DMS 273 (cell line): Measurements from ENCODE around the gene PNRC2.
"Not testable (repeated sequence)": the region's sequence is repeated elsewhere in the genome, so short reads cannot be mapped to it uniquely, and the experiment has no call there.

ENCODE experiments used
- DNase-seq: peaks from one replicate; lab custom pipeline; 2025; ENCODE audit not compliant: unreplicated experiment; lab: John Stamatoyannopoulos, UW

The PNRC2 gene

DNA sequence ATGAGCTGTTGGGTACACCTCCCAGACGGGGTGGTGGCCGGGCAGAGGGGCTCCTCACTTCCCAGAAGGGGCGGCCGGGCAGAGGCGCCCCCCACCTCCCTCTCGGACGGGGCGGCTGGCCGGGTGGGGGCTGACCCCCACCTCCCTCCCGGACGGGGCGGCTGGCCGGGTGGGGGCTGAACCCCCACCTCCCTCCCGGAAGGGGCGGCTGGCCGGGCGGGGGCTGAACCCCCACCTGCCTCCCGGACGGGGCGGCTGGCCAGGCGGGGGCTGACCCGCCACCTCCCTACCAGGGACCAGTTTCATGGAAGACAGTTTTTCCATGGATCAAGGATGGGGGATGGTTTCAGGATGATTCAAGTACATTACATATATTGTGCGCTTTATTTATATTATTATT lies 27.4 kb downstream of the PNRC2 start:
- not testable (repeated sequence) for DNase-seq

DNA sequence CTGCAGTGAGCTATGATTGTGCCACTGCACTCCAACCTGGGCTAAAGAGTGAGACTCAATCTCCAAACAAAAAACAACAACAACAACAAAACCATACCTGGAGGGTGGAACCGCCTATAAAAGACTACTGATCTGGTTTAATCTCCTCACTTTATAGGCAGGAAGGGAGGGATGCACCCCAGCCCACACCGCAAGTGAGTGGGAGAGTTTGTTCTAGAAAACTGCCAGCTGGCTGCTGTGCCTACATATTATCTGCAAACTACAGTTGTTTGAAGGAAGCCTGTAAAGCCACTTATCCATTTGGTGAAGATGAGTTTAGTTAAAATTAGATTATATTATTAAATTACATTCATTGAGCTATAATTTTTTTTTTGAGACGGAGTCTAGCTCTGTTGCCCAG lies 29.6 kb downstream of the PNRC2 start:
- DNase-seq: no peak

DNA sequence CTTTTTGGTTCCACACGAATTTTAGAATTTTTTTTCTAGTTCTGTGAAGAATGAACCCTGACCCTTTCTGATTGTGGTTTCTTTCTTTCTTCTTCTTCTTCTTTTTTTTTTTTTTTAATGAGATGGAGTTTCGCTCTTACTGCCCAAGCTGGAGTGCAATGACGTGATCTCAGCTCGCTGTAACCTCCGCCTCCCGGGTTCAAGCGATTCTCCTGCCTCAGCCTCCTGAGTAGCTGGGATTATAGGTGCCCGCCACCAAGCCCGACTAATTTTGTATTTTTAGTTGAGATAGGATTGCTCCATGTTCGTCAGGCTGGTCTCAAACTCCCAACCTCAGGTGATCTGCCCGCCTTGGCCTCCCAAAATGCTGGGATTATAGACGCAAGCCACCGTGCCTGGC lies 32.4 kb downstream of the PNRC2 start:
- DNase-seq: not testable (repeated sequence)

DNA sequence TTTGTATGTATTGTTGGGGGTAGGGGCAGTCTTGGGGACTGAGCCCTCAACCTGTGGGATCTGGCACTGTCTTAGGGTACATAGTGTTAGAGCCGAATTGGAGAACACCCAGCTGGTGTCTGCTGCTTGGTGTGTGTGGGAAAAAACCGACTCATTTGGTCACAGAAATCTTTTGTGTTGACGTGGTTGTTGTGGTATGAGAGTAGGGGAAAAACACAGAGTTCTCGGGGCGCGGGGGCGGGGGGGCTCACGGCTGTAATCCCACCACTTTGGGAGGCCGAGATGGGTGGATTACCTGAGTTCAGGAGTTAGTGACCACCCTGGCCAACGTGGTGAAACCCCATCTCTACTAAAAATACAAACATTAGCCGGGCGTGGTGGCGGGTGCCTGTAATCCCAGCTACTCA lies 35.8 kb downstream of the PNRC2 start:
- no peak for DNase-seq

DNA sequence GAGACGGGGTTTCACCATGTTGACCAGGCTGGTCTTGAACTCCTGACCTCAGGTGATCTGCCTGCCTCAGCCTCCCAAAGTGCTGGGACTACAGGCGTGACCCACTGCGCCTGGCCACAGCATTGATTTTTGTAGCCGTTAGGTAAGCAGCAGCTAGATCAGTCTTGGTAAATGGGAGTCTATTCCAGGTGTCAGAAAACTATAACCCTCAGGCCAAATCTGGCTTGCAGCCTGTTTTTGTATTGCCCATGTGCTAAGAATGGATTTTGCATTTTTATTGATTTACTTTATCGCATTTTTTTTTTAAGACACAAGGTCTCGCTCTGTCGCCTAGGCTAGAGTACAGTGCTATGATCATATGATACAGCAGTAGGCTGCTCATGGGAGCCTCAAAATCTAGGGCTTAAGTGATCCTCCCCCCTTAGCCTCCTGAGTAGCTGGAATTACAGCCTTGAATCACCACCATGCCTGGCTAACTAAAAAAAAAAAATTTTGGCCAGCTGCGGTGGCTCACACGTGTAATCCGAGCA lies 37.1 kb downstream of the PNRC2 start:
- no peak for DNase-seq

DNA sequence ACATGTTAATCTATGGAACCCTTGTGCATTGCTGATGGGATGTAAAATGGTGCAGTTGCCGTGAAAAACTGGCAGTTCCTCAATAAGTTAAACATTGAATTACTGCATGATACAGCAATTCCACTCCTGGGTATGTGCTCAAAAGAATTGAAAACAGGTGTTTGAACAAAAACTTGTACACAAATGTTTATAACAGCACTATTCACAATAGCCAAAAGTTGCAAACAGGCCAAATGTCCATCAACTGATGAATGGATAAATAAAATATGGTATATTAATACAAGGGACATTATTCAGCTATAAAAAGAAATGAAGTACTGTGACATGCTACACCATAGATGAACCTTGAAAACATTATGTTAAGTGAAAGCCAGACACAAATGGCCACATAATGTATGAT lies 38.2 kb downstream of the PNRC2 start:
- DNase-seq: no peak

DNA sequence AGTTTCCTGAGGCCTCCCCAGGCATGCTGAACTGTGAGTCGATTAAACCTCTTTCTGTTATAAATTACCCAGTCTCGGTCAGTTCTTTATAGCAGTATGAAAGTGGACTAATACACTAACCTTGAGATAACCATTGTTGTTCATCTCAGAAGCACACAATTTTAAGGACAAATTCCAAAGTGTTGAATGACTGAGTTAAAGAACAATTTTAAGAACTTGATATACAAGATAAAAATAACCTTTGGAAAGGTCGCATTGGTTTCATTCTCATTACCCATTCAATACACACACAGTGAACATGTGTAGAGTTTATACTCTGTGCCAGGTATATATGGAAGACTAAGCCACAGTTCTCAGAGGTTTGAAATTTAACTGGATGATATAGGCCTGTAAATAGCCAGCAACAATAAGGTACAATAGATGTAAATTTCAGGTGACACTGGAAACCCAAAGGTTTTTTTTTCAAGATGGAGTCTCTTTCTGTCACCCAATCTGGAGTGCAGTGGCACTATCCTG lies 39.6 kb downstream of the PNRC2 start:
- DNase-seq: no peak

DNA sequence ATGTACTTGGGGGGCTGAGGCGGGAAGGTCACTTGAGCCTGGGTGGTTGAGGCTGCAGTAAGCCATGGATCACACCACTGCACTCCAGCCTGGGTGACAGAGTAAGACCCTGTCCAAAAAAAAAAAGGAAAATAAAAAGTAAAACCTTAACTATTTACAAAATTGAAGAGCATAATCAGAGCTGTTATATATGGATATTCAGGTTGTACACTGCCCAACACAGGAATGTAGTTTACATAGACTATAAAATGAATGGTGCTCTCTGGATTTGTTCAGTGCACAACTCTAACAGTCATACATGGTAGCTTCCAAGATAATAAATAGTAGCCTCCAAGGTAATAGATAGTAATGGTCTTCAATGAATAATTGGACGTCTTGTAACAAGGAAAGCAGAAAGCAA lies 43.1 kb downstream of the PNRC2 start:
- no peak for DNase-seq

DNA sequence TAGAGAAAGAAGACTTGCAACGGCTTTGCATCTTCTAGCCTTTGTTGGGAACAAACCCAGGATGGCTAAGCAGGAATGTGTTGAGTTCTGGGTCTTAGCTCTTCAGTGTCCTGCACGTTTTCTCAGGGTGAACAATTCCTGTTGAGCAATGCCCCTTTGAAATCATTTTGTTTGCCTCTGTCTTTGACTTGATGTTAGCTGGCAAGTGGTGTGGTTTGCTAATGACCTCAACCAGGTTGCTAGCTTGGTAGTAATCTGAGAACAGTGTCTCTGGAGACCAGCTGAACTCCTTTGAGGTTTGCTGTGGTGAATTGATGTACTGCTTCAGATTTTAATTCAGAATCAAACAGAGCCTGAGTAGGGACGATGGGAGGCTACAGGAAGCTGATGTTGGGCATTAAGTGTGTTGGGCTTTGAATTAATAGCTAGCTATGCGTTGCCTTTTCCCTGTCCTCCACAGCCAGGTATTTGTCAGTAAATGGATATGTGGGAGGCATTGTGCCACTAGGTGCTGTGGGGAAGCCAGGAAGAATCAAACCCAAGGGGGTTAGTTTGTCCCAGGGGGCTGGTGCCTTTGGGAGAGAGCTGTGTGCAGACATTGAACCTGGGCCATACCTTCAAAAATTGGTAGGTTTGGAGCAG lies 43.8 kb downstream of the PNRC2 start:
- peak; percentile 82 for DNase-seq

DNA sequence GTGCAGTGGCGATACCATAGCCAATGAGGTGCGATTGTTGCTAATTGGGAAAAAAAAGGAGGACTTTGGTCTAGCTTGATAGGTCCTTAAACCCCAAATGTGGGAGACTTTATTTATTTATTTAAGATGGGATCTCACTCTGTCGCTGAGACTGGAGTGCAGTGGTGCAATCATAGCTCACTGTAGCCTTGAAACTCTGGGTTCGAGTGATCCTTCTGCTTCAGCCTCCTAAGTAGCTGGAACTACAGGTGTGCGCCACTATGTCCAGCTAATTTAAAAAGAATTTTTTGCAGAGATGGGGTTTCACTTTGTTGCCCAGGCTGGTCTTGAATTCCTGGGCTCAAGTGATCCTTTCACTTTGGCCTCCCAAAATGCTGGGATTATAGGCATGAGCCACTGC lies 44.5 kb downstream of the PNRC2 start:
- no peak for DNase-seq

DNA sequence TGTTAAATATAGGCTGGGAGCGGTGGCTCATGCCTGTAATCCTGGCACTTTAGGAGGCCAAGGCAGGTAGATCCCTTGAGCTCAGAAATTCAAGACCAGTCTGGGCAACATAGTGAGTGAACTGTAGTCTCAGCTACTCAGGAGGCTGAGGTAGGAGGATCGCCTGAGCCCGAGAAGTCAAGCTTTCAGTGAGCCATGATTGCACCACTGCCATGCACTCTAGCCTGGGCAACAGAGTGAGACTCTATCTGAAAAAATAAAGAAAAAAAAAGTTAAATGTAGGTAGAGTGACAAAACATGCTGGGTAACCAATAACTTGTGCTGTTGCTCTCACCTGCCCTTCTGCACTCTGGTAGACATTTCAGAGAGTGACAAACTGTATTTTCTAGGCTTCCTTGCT lies 45.5 kb downstream of the PNRC2 start:
- DNase-seq: no peak

DNA sequence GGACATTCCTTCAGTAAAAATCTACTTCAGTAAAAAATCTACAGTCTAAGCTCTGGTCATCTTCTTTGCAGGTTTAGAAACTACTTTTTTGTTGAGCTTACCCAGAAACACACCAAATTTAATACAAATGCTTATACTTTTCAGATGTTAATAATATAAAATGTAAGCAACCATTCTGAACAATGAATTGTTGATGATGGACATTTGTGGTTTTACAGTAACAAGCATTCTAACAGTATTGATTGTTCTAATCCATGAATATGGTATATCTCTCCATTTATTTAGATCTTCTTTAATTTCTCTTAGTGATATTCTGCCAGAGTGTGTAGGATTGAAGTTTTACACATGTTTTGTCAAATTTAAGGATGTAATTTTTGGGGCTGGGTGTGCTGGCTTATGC lies 47.5 kb downstream of the PNRC2 start:
- no peak for DNase-seq

DNA sequence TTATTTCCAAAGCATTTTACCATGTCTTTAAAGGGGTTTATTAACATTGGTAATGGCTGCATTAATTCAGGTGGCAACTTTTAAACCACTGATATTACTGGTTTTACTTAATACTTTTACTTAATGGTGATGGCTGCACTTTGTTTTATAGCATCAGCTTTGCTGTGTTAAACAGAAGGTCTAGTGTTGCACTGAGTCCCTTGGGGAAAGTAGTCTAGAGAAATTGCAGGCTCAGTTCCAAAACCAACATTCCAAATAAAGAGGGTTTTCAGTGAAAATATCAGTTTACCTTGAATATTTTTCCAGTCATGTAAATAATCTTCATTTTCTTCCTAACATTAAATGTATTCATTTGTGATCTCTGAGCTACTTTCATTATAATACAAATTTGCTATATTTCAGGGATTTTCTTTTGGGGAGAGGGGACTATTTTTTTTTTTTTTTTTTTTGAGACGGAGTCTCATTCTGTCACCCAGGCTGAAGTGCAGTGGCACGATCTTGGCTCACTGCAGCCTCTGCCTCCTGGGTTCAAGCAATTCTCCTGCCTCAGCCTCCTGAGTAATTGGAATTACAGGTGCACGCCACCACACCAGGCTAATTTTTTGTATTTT lies 49.1 kb downstream of the PNRC2 start:
- peak; percentile 78 for DNase-seq

DNA sequence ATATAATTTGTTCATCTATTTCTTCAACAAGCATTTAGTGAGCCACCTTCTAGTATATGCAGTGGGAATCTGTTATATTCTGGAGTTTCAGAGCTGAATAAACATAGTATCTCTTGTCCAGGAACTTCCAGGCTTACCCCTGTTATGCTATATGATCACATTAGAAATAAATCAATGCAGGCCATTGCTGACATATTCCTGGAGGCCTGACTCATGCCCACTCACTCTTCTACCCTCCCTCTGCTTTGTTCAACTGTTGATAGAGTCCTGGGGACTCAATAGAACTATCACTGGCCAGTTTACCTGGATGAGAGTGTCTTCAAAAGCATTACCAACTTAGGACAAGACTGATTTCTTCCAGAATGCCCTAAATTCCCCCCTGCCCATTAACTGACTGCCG lies 49.8 kb downstream of the PNRC2 start:
- DNase-seq: no peak

DNA sequence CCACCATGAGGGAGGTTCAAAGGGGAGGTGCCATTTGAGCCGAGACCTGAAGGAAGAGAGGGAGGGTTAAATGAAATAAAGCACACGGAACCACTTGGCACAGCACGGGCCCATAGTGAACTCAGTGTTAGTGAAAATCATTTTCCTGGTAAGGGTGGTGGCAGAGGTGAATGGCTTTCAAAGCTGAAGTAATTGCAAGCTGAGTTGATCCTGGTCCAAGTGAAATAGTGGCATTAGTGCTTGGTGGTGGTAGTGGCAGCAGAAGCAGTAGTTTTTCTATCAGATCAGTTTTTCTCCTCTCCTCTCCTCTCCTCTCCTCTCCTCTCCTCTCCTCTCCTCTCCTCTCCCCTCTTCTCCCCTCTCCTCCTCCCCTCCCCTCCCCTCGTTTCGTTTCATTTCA lies 51.0 kb downstream of the PNRC2 start:
- no peak for DNase-seq

DNA sequence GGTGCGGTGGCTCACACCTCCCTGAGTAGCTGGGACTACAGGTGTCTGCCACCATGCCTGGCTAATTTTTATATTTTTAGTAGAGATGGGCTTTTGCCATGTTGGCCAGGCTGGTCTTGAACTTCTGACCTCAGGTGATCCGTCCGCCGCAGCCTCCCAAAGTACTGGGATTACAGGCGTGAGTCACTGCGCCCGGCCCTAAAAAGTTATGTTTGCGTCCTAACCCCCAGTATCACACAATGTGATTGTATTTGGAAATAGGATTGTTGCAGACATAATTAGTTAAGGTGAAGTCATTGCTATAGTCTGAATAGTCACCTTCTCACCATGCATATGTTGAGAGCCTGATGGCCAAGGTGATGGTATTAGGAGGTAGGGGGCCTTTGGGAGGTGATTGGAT lies 53.2 kb downstream of the PNRC2 start:
- DNase-seq: not testable (repeated sequence)
